Measurements from ENCODE around the gene ZNF652.

- TF ChIP-seq BHLHE40 (IDR thresholded peaks at IDR 0.05; ENCODE audit: low read depth, low read length) = no peak
- no peak for TF ChIP-seq POLR2A (IDR thresholded peaks at IDR 0.05; ENCODE audit: low read depth, low read length)
- no peak for TF ChIP-seq CTCF (conservative IDR thresholded peaks at IDR 0.05; ENCODE audit: low read depth, low read length)
- TF ChIP-seq CEBPB (IDR thresholded peaks at IDR 0.05; ENCODE audit: low read depth, low read length) = no peak
- no peak for TF ChIP-seq MAFK (IDR thresholded peaks at IDR 0.05; ENCODE audit: low read depth, low read length)
- no peak for TF ChIP-seq RAD21 (IDR thresholded peaks at IDR 0.05; ENCODE audit: low read length)
- TF ChIP-seq FOS (IDR thresholded peaks at IDR 0.05; ENCODE audit: low read depth, low read length) = no peak
- no peak for TF ChIP-seq SMC3 (IDR thresholded peaks at IDR 0.05; ENCODE audit: low read depth, low read length)
These were observed 112.0 kb downstream of the ZNF652 start for GRCh38 chr17:49249890-49250522.

Data from IMR-90 (cell line).